ENCODE measurements around the gene MCU.

GRCh38 chr10:72719941-72720592 lies 28.1 kb downstream of the MCU start:
- TF ChIP-seq, protein P1, sequence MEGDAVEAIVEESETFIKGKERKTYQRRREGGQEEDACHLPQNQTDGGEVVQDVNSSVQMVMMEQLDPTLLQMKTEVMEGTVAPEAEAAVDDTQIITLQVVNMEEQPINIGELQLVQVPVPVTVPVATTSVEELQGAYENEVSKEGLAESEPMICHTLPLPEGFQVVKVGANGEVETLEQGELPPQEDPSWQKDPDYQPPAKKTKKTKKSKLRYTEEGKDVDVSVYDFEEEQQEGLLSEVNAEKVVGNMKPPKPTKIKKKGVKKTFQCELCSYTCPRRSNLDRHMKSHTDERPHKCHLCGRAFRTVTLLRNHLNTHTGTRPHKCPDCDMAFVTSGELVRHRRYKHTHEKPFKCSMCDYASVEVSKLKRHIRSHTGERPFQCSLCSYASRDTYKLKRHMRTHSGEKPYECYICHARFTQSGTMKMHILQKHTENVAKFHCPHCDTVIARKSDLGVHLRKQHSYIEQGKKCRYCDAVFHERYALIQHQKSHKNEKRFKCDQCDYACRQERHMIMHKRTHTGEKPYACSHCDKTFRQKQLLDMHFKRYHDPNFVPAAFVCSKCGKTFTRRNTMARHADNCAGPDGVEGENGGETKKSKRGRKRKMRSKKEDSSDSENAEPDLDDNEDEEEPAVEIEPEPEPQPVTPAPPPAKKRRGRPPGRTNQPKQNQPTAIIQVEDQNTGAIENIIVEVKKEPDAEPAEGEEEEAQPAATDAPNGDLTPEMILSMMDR (IDR thresholded peaks at IDR 0.05) = no peak
- TF ChIP-seq POLR2A (IDR thresholded peaks at IDR 0.05) = no peak
